DOHH2 (cell line): ENCODE measurements around the gene RBM47.

Experiments
- H3F3A ChIP-seq: fragments of 200-600 bp; sonication (generic), shearing (Covaris generic); 2 replicates; pipeline ENCODE4 v1.6.0; 2016; ENCODE audit warnings: antibody characterized with exemption, mild to moderate bottlenecking; ENCODE audit not compliant: control insufficient read depth, insufficient read depth
- H3K27ac ChIP-seq: fragments of 200-600 bp; sonication (generic); 2 replicates; pipeline ENCODE4 v1.5.1; 2014; ENCODE audit warnings: low read depth, mild to moderate bottlenecking, low read length, moderate library complexity
- H3K27me3 ChIP-seq: fragments of 200-600 bp; sonication (generic); 2 replicates; pipeline ENCODE4 v1.6.1; 2014; ENCODE audit warnings: mild to moderate bottlenecking, low read length, mixed read lengths; ENCODE audit not compliant: control insufficient read depth
- H3K36me3 ChIP-seq: fragments of 200-600 bp; sonication (generic); 2 replicates; pipeline ENCODE4 v1.6.1; 2014; ENCODE audit warnings: mild to moderate bottlenecking, low read length, moderate library complexity, mixed read lengths; ENCODE audit not compliant: control insufficient read depth
- H3K4me1 ChIP-seq: fragments of 200-600 bp; sonication (generic); 2 replicates; pipeline ENCODE4 v1.6.1; 2014; ENCODE audit warnings: mild to moderate bottlenecking, low read length, mixed read lengths; ENCODE audit not compliant: control insufficient read depth
- H3K4me2 ChIP-seq: fragments of 200-600 bp; sonication (generic); 2 replicates; pipeline ENCODE4 v1.6.0; 2014; ENCODE audit warnings: mild to moderate bottlenecking, low read length, moderate library complexity
- H3K4me3 ChIP-seq: fragments of 200-600 bp; sonication (generic); 2 replicates; pipeline ENCODE4 v1.5.1; 2014; ENCODE audit warnings: mild to moderate bottlenecking, low read length, mixed read lengths
- H3K79me2 ChIP-seq: fragments of 200-600 bp; sonication (generic); 2 replicates; pipeline ENCODE4 v1.6.1; 2014; ENCODE audit warnings: mild to moderate bottlenecking, low read length, mixed read lengths; ENCODE audit not compliant: control insufficient read depth
- H3K9me2 ChIP-seq: fragments of 200-600 bp; sonication (generic); replicated peaks from 2 replicates; pipeline ENCODE4 v1.6.1; 2014; ENCODE audit warnings: mild to moderate bottlenecking, low read length, mixed read lengths; ENCODE audit not compliant: control insufficient read depth
- H3K9me3 ChIP-seq: fragments of 200-600 bp; sonication (generic); 2 replicates; pipeline ENCODE4 v1.6.1; 2014; ENCODE audit warnings: antibody characterized with exemption, low read length, mixed read lengths; ENCODE audit not compliant: control insufficient read depth, insufficient read depth
- H4K20me1 ChIP-seq: fragments of 200-600 bp; sonication (generic); 2 replicates; pipeline ENCODE4 v1.6.0; 2014; ENCODE audit warnings: low read depth, mild to moderate bottlenecking, antibody characterized with exemption, low read length, moderate library complexity; ENCODE audit not compliant: control insufficient read depth, insufficient read depth
- EZH2phosphoT487 ChIP-seq: fragments of 200-600 bp; sonication (generic); IDR thresholded peaks from 2 replicates; pipeline ENCODE4 v1.6.1; 2017; ENCODE audit warnings: borderline replicate concordance, mild to moderate bottlenecking, antibody characterized with exemption, low read length, moderate library complexity, mixed read lengths
- TF ChIP-seq, protein P1 (sequence below): fragments of 200-600 bp; sonication (generic); IDR thresholded peaks from one replicate; pipeline ENCODE4 v1.5.1; 2014; ENCODE audit warnings: antibody characterized with exemption, mild to moderate bottlenecking, low read depth, low read length; ENCODE audit not compliant: poor library complexity, severe bottlenecking

RBM47 gene

GRCh38 chr4:40455340-40455902 is 174.2 kb downstream of the RBM47 start:
- Histone ChIP-seq H3K79me2 (no peaks in the 10 kb centered on the region), H3K4me1 (no peaks in the 10 kb centered on the region), H3K27me3 (no peaks in the 10 kb centered on the region), H3K36me3 (no peaks in the 10 kb centered on the region), H3K9me2 (no peaks in the 10 kb centered on the region), H4K20me1 (no peaks in the 10 kb centered on the region), H3K27ac (no peak overlapping the region), H3K9me3 (no peaks in the 10 kb centered on the region), H3K4me2 (no peak overlapping the region), H3F3A (no peaks in the 10 kb centered on the region), H3K4me3 (no peak overlapping the region)
- TF ChIP-seq EZH2phosphoT487: no peak
- TF ChIP-seq, protein P1, sequence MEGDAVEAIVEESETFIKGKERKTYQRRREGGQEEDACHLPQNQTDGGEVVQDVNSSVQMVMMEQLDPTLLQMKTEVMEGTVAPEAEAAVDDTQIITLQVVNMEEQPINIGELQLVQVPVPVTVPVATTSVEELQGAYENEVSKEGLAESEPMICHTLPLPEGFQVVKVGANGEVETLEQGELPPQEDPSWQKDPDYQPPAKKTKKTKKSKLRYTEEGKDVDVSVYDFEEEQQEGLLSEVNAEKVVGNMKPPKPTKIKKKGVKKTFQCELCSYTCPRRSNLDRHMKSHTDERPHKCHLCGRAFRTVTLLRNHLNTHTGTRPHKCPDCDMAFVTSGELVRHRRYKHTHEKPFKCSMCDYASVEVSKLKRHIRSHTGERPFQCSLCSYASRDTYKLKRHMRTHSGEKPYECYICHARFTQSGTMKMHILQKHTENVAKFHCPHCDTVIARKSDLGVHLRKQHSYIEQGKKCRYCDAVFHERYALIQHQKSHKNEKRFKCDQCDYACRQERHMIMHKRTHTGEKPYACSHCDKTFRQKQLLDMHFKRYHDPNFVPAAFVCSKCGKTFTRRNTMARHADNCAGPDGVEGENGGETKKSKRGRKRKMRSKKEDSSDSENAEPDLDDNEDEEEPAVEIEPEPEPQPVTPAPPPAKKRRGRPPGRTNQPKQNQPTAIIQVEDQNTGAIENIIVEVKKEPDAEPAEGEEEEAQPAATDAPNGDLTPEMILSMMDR: no peak

DNA sequence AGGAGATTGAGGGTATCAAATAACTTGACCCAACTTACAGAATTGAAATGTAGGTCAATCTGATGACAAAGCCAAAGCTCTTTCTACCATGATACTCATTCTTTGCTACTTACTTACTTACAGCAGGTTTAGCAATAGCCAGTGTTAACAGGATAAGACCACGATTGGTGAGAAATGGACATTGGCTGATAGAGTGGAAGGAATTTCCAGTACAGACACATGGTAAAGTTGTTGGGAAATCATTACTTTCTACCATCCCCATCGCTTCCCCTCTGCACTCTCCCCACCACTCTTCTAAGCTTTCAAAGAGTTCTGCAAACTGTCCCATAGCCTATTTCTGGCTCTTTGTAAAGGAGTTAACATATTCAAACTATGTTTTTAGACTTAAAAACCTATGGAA is 174.8 kb downstream of the RBM47 start:
- TF ChIP-seq, protein P1: no peak
- no peak for TF ChIP-seq EZH2phosphoT487
- no peaks in the 10 kb centered on the region for H4K20me1 ChIP-seq
- H3K9me3 ChIP-seq: no peaks in the 10 kb centered on the region
- H3K9me2 ChIP-seq: no peaks in the 10 kb centered on the region
- no peaks in the 10 kb centered on the region for H3K36me3 ChIP-seq
- no peak overlapping the region for H3K27ac ChIP-seq
- H3K27me3 ChIP-seq: no peaks in the 10 kb centered on the region
- no peak overlapping the region for H3K4me3 ChIP-seq
- no peaks in the 10 kb centered on the region for H3K4me1 ChIP-seq
- H3K79me2 ChIP-seq: no peaks in the 10 kb centered on the region
- no peak overlapping the region for H3K4me2 ChIP-seq
- H3F3A ChIP-seq: no peaks in the 10 kb centered on the region

DNA sequence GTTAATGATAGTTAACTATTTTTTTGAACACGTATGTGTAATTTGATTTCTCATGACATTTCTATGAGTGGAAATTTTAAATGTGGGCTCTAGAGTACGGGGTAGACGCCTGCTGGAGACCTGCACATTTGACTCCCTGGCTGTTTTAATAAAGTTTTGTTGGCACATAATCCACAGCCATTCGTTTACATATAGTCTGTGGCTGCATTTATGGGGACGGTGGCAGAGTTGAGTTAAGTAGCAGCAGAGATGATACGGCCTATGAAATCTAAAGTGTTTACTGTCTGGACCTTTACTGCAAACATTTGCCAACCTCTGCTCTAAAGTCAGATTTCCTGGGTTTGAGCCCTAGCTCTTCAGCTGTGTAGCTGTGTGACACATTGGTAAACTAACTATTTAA is 175.8 kb downstream of the RBM47 start:
- Histone ChIP-seq H3K9me2 (no peaks in the 10 kb centered on the region), H3K27ac (no peak overlapping the region), H3F3A (no peaks in the 10 kb centered on the region), H3K27me3 (no peaks in the 10 kb centered on the region), H3K4me3 (no peak overlapping the region), H3K4me1 (no peaks in the 10 kb centered on the region), H4K20me1 (no peaks in the 10 kb centered on the region), H3K79me2 (no peaks in the 10 kb centered on the region), H3K4me2 (no peak overlapping the region), H3K9me3 (no peaks in the 10 kb centered on the region), H3K36me3 (no peaks in the 10 kb centered on the region)
- TF ChIP-seq, protein P1: no peak
- TF ChIP-seq EZH2phosphoT487: no peak
